ENCODE measurements around the gene AGBL1. TPM values are rescaled to one million over a fixed set of nuclear protein-coding genes. Genes with fewer than 3 reads are reported as not detected.

Gene AGBL1
- polyA plus RNA-seq, 1 donor from 2014 or later: not detected

GRCh38 chr15:86164232-86164898, 84.7 kb downstream of the AGBL1 start:
- H3K4me3 Mint-ChIP-seq: no peak overlapping the region
- H3K4me1 Mint-ChIP-seq: no peaks in the 10 kb centered on the region
- H3K36me3 Mint-ChIP-seq: no peaks in the 10 kb centered on the region
- H3K27me3 Mint-ChIP-seq: no peaks in the 10 kb centered on the region
- H3K27ac Mint-ChIP-seq: no peak overlapping the region
- H3K9me3 Mint-ChIP-seq: peaks cover 0 to 3% (median 2%) of the 10 kb centered on the region in 3 donors

- H3K9me3 Mint-ChIP-seq: peaks cover 0 to 7% (median 2%) of the 10 kb centered on the region in 3 donors
- no peak overlapping the region for H3K4me3 Mint-ChIP-seq
- no peaks in the 10 kb centered on the region for H3K36me3 Mint-ChIP-seq
- H3K27ac Mint-ChIP-seq: no peak overlapping the region
- H3K27me3 Mint-ChIP-seq: no peaks in the 10 kb centered on the region
- H3K4me1 Mint-ChIP-seq: no peaks in the 10 kb centered on the region
Measured at GRCh38 chr15:86165265-86166211, 85.9 kb downstream of the AGBL1 start.

GRCh38 chr15:86167841-86168240, 88.2 kb downstream of the AGBL1 start:
- no peak overlapping the region for H3K4me3 Mint-ChIP-seq
- no peaks in the 10 kb centered on the region for H3K27me3 Mint-ChIP-seq

GRCh38 chr15:86178845-86179244, 99.2 kb downstream of the AGBL1 start:
- peaks cover 0 to 2% (median 0%) of the 10 kb centered on the region in 3 donors for H3K4me1 Mint-ChIP-seq
- H3K36me3 Mint-ChIP-seq: peaks cover 2% of the 10 kb centered on the region
- H3K27ac Mint-ChIP-seq: no peak overlapping the region
- H3K4me3 Mint-ChIP-seq: no peak overlapping the region
- no peaks in the 10 kb centered on the region for H3K27me3 Mint-ChIP-seq
- H3K9me3 Mint-ChIP-seq: peaks cover 5 to 8% (median 5%) of the 10 kb centered on the region in 3 donors

More at GRCh38 chr15:86167841-86168240, 88.2 kb downstream of the AGBL1 start:
- no peak overlapping the region for H3K27ac Mint-ChIP-seq
- peaks cover 0 to 5% (median 0%) of the 10 kb centered on the region in 3 donors for H3K9me3 Mint-ChIP-seq
- H3K4me1 Mint-ChIP-seq: no peaks in the 10 kb centered on the region
- H3K36me3 Mint-ChIP-seq: no peaks in the 10 kb centered on the region

- Mint-ChIP-seq H3K27me3 (no peaks in the 10 kb centered on the region), H3K9me3 (no peaks in the 10 kb centered on the region), H3K4me1 (no peaks in the 10 kb centered on the region), H3K4me3 (no peak overlapping the region), H3K36me3 (no peaks in the 10 kb centered on the region), H3K27ac (no peak overlapping the region)
Measured at GRCh38 chr15:86183596-86184491, 104.2 kb downstream of the AGBL1 start.

GRCh38 chr15:86193716-86194380, 114.2 kb downstream of the AGBL1 start:
- H3K4me1 Mint-ChIP-seq: no peaks in the 10 kb centered on the region
- peaks cover 0 to 3% (median 0%) of the 10 kb centered on the region in 3 donors for H3K9me3 Mint-ChIP-seq
- no peak overlapping the region for H3K4me3 Mint-ChIP-seq
- no peaks in the 10 kb centered on the region for H3K36me3 Mint-ChIP-seq
- no peaks in the 10 kb centered on the region for H3K27me3 Mint-ChIP-seq
- H3K27ac Mint-ChIP-seq: no peak overlapping the region

- Mint-ChIP-seq H3K27me3 (no peaks in the 10 kb centered on the region), H3K4me3 (no peak overlapping the region), H3K9me3 (peaks cover 0 to 2% (median 0%) of the 10 kb centered on the region in 3 donors), H3K27ac (no peak overlapping the region), H3K36me3 (no peaks in the 10 kb centered on the region), H3K4me1 (no peaks in the 10 kb centered on the region)
Measured at GRCh38 chr15:86197770-86198169, 118.1 kb downstream of the AGBL1 start.

- Mint-ChIP-seq H3K27ac (no peak overlapping the region), H3K9me3 (peaks cover 0 to 2% (median 0%) of the 10 kb centered on the region in 3 donors), H3K27me3 (no peaks in the 10 kb centered on the region), H3K4me3 (no peak overlapping the region), H3K4me1 (no peaks in the 10 kb centered on the region), H3K36me3 (no peaks in the 10 kb centered on the region)
Measured at GRCh38 chr15:86199467-86200145, 119.9 kb downstream of the AGBL1 start.

GRCh38 chr15:86201313-86202008, 121.8 kb downstream of the AGBL1 start:
- Mint-ChIP-seq H3K4me1 (no peaks in the 10 kb centered on the region), H3K36me3 (no peaks in the 10 kb centered on the region), H3K27ac (no peak overlapping the region), H3K4me3 (no peak overlapping the region), H3K27me3 (no peaks in the 10 kb centered on the region), H3K9me3 (peaks cover 0 to 2% (median 0%) of the 10 kb centered on the region in 3 donors)

- Mint-ChIP-seq H3K4me1 (no peaks in the 10 kb centered on the region), H3K27ac (no peak overlapping the region), H3K9me3 (no peaks in the 10 kb centered on the region), H3K36me3 (no peaks in the 10 kb centered on the region), H3K4me3 (no peak overlapping the region), H3K27me3 (no peaks in the 10 kb centered on the region)
Measured at GRCh38 chr15:86203462-86203861, 123.8 kb downstream of the AGBL1 start.

- no peak overlapping the region for H3K27ac Mint-ChIP-seq
- H3K36me3 Mint-ChIP-seq: no peaks in the 10 kb centered on the region
Measured at GRCh38 chr15:86205096-86205495, 125.4 kb downstream of the AGBL1 start.

GRCh38 chr15:86213420-86213819, 133.7 kb downstream of the AGBL1 start:
- Mint-ChIP-seq H3K27me3 (no peaks in the 10 kb centered on the region), H3K9me3 (peaks cover 6 to 19% (median 9%) of the 10 kb centered on the region in 3 donors), H3K36me3 (no peaks in the 10 kb centered on the region)

More at GRCh38 chr15:86205096-86205495, 125.4 kb downstream of the AGBL1 start:
- Mint-ChIP-seq H3K9me3 (peaks cover 0 to 3% (median 0%) of the 10 kb centered on the region in 3 donors), H3K4me1 (no peaks in the 10 kb centered on the region), H3K27me3 (no peaks in the 10 kb centered on the region), H3K4me3 (no peak overlapping the region)

GRCh38 chr15:86213888-86214287, 134.2 kb downstream of the AGBL1 start:
- Mint-ChIP-seq H3K27ac (no peak overlapping the region), H3K4me1 (no peaks in the 10 kb centered on the region), H3K4me3 (no peak overlapping the region), H3K9me3 (peaks cover 6 to 19% (median 9%) of the 10 kb centered on the region in 3 donors), H3K27me3 (no peaks in the 10 kb centered on the region), H3K36me3 (no peaks in the 10 kb centered on the region)

More at GRCh38 chr15:86213420-86213819, 133.7 kb downstream of the AGBL1 start:
- Mint-ChIP-seq H3K27ac (no peak overlapping the region), H3K4me1 (no peaks in the 10 kb centered on the region), H3K4me3 (no peak overlapping the region)

All from IgD-negative memory B cell (primary cell).